Suppressor macrophage treated with lipopolysaccharide for 4 hours (primary cell): ENCODE measurements around the gene UBAC2.
"Not testable (repeated sequence)": the region's sequence is repeated elsewhere in the genome, so short reads cannot be mapped to it uniquely, and the experiment has no call there.

Experiments
- DNase-seq: peaks from one replicate; pipeline ENCODE4 v3.0.0-alpha.2; 2020

Gene UBAC2

GRCh38 chr13:99383511-99383921 lies 182.9 kb downstream of the UBAC2 start:
- DNase-seq = no peak

- DNase-seq = no peak
These were observed 183.3 kb downstream of the UBAC2 start for GRCh38 chr13:99383946-99384345.

- no peak for DNase-seq
These were observed 183.8 kb downstream of the UBAC2 start for GRCh38 chr13:99384468-99384867.

GRCh38 chr13:99385161-99385560 lies 184.5 kb downstream of the UBAC2 start:
- no peak for DNase-seq

GRCh38 chr13:99385940-99386339 lies 185.3 kb downstream of the UBAC2 start:
- no peak for DNase-seq

- DNase-seq = no peak
These were observed 185.8 kb downstream of the UBAC2 start for GRCh38 chr13:99386495-99386894.

- peak; percentile 85 for DNase-seq
These were observed 186.5 kb downstream of the UBAC2 start for GRCh38 chr13:99386911-99387788.

GRCh38 chr13:99388334-99388923 lies 187.8 kb downstream of the UBAC2 start:
- no peak for DNase-seq

GRCh38 chr13:99389094-99389493 lies 188.4 kb downstream of the UBAC2 start:
- not testable (repeated sequence) for DNase-seq

- no peak for DNase-seq
These were observed 189.1 kb downstream of the UBAC2 start for GRCh38 chr13:99389520-99390304.

- DNase-seq = no peak
These were observed 189.9 kb downstream of the UBAC2 start for GRCh38 chr13:99390601-99391000.

- no peak for DNase-seq
These were observed 191.3 kb downstream of the UBAC2 start for GRCh38 chr13:99391781-99392469.

- no peak for DNase-seq
These were observed 191.9 kb downstream of the UBAC2 start for GRCh38 chr13:99392470-99393135.

- DNase-seq = not testable (repeated sequence)
These were observed 192.7 kb downstream of the UBAC2 start for GRCh38 chr13:99393391-99393790.

GRCh38 chr13:99393791-99394735 lies 193.4 kb downstream of the UBAC2 start:
- DNase-seq = no peak

- no peak for DNase-seq
These were observed 194.8 kb downstream of the UBAC2 start for GRCh38 chr13:99395436-99395835.

GRCh38 chr13:99396446-99396845 lies 195.8 kb downstream of the UBAC2 start:
- no peak for DNase-seq

GRCh38 chr13:99398071-99398470 lies 197.4 kb downstream of the UBAC2 start:
- DNase-seq = no peak

- no peak for DNase-seq
These were observed 198.4 kb downstream of the UBAC2 start for GRCh38 chr13:99398916-99399622.

GRCh38 chr13:99399623-99399974 lies 198.9 kb downstream of the UBAC2 start:
- no peak for DNase-seq
